GM21526 (cell line): Measurements from ENCODE around the gene SHISAL2A.

Source experiments
- ATAC-seq: cut with Tn5 transposase; IDR thresholded peaks from one replicate; pipeline ENCODE4 v1.9.1; 2021; ENCODE audit warnings: moderate library complexity; ENCODE audit not compliant: unreplicated experiment, low FRiP score

Gene SHISAL2A

GRCh38 chr1:52615489-52616042 is 17.4 kb upstream of the SHISAL2A start:
- no peak for ATAC-seq

DNA sequence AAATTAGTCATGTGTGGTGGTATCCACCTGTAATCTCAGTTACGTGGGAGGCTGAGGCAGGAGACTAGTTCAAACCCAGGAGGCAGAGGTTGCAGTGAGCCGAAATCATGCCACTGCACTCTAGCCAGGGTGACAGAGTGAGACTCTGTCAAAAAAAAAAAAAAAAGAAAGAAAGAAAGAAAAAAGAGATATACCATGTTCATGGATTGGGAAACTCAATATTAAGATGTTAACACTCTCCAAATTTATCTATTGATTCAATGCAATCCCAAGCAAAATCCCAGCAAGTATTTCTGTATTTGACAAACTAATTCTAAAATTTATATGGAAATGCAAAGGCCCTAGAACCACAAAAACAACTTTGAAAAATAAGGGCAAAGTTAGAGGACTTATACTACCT is 11.0 kb upstream of the SHISAL2A start:
- ATAC-seq = no peak

DNA sequence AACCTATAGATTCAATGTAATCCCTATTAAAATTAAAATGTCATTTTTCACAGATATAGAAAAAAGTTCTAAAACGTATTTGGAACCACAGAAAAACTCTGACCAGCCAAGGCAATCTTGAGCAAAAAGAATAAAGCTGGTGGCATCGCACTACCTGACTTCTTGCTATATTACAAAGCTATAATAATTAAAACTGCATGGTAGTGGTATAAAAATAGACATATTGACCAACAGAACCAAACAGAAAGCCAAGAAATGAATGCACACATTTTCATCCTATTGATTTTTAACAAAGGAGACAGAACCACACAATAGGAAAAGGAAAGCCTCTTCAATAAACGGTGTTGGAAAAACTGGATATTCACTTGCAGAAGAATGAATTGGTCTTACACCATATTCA is 9.2 kb upstream of the SHISAL2A start:
- ATAC-seq = no peak

DNA sequence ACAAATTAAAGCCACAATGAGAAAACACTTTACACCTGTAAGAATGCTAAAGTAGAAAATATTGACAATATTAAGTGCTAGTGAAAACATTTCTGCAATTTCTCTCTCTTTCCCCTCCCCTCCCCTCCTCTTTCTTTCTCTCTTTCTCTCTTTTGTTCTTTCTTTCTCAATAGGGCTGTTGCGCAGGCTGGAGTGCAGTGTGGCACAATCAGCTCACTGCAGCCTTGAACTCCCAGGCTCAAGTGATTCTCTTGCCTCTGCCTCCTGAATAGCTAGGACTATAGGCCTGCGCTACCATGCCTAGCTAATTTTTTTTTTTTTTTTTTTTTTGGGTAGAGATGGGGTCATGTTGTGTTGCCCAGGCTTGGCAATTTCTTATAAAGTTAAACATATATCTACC is 5.9 kb upstream of the SHISAL2A start:
- no peak for ATAC-seq

- no peak for ATAC-seq
Observed at GRCh38 chr1:52628614-52629324, 4.2 kb upstream of the SHISAL2A start.

- ATAC-seq = no peak
Observed at GRCh38 chr1:52629325-52629643, 3.7 kb upstream of the SHISAL2A start.

DNA sequence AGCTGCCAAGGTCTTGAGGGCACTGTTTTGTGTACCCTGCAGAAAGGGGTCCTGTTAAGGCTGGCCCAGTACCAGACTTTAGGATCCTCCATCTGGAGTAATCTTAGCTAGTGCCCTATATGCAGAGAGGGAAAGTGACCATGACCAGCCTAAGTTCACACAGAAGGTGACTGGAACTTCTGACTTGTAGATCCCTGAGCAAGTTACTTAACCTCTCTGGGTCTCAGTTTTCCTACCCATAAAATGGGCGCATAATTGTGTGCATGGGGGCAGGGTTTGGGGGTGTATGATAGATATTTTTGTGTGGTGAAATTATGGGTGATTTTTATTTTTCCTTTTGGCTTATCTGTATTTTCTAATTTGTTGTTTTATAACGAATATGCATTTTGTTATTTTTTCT is 3.3 kb upstream of the SHISAL2A start:
- ATAC-seq = no peak

- ATAC-seq = no peak
Observed at GRCh38 chr1:52631759-52632331, 1.1 kb upstream of the SHISAL2A start.

- ATAC-seq = no peak
Observed at GRCh38 chr1:52633291-52633754, 355 bp downstream of the SHISAL2A start.

GRCh38 chr1:52634111-52634510 is 1.1 kb downstream of the SHISAL2A start:
- no peak for ATAC-seq

DNA sequence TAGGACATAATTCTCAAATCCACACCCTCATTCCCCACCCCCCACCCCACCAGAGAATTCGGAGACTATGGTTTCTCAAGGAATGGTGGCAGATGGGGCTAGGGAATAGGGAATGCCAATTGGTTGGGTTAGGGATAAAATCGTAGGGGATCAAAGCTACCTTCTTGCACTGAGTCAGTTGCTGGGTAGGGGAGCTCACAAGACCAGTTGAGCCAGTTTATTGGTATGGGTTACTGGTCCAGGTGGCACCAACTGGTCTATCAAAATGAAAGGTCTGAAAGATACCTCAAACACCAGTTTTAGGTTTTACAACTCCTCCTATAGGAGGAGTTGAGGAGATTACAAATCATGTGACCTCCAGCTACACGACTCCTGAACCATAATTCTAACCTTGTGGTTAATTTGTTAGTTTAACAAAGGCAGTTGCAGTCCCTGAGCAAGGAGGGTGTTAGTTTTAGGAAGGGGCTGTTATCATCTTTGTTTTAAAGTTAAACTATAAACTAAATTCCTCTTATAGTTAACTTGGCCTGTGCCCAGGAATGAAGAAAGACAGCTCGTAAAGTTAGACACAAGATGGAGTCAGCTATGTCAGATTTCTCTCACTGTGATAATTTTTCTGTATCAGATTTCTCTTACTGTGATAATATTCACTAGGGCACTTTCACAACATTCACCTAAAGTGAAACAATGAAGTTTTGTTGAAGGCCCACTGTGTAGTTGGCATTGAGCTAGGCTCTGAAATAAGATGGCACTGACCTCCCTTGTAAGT is 2.5 kb downstream of the SHISAL2A start:
- ATAC-seq = no peak

DNA sequence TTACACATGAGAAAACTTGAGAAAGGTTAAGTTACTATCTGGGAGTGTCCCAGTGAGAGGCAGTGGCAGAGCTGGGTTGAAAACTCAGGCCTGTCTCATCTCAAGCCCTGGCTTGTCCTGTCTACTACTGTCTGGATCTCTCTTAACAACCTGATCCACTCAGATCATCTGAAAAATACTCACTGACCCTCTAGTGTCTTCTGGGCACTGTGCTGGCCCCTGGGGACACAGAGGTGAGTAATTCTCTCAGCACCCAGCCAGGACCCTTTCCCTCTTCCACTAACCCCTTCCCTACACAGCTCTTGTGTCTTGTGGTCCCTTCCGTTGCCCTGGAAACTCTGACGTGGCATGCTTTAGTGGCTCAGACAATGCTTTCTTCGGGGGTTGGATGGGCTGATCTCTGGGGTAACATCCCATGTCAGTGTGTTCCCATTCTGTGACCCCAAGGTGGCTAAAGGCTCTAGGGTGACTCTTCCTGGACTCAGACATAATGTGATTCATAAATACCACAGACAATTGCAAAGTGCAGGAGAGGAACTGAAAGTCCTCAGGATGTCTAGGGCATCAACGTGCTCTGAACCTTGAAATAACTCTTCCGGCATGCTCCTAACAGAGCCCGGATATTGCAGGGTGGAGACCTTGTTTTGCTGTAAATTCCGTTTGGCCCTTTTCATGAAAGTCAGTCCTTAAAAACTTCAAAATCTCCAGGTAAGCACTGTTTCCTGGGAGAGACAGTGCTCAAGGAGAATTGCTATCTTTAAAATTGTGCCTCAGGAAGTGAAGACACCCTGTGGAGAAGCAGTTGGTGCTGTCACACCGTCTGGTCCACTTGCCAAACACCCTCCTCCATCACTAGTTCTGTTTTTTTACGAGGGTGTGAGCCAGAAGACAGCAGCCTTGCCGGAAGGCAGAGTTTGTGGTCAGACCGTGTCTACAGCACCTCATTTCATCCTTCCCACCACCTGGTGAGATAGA is 4.0 kb downstream of the SHISAL2A start:
- ATAC-seq = peak; percentile 76

DNA sequence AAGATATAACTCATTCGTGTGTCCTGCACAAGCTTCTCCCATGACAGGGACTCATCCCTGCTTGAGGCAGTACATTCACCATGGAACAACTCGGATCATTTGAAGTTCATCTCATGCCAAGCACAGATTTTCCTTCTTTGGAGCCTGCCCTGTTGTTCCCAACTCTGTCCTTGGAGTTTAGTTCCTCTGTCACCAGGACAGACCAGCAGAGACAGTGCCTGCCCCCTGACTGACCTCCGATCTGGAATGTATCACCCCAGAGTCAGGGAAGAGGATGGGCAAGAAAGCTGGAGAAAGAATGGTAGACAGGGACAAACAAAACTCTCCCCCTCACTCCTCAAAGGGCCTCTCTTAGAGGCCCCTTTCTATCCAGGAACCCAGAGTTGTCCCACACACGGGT is 5.0 kb downstream of the SHISAL2A start:
- no peak for ATAC-seq

GRCh38 chr1:52640697-52641096 is 7.7 kb downstream of the SHISAL2A start:
- no peak for ATAC-seq

GRCh38 chr1:52641307-52641706 is 8.3 kb downstream of the SHISAL2A start:
- ATAC-seq = no peak

GRCh38 chr1:52645261-52645660 is 12.3 kb downstream of the SHISAL2A start:
- ATAC-seq = no peak

DNA sequence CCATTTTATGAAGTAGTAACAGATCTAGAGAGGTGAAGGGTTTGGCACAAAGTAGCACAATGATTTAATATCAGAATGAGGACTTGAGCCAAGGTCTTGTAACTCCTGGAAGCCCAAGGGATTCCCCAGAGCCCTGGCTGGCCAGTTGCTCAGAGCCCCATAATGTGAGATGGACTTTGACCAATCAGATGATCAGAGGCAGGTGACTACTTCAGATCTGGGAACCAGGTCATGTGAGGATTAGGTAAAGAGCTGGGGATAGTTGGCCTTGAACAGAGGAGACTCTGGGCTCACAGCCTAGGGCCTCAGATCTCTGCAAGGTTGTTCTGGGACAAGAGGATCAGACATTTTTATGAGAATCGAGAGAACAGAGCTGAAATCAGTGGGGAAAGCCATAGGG is 18.9 kb downstream of the SHISAL2A start:
- no peak for ATAC-seq

- ATAC-seq = no peak
Observed at GRCh38 chr1:52653207-52653849, 20.4 kb downstream of the SHISAL2A start.

DNA sequence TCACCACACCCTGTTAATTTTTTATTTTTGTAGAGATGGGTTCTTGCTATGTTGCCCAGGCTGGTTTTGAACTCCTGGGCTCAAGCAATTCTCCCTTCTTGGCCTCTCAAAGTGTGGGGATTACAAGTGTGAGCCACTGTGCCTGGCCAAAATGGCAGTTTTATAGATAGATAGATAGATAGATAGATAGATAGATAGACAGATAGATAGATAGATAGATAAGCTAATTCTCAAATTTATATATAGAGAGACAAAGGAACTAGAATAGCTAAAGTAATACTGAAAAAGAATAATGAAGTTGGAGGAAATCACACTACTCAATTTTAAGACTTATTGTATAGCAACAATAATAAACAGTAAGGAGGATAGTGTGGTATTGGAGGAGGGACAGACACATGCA is 21.1 kb downstream of the SHISAL2A start:
- no peak for ATAC-seq

GRCh38 chr1:52657702-52658101 is 24.7 kb downstream of the SHISAL2A start:
- no peak for ATAC-seq
